HG02623 (cell line): ENCODE data around the gene IL1RAPL2.

Experiments
- ATAC-seq: cut with Tn5 transposase; IDR thresholded peaks from one replicate; pipeline ENCODE4 v1.9.1; 2021; ENCODE audit warnings: moderate library complexity; ENCODE audit not compliant: unreplicated experiment

The IL1RAPL2 gene

DNA sequence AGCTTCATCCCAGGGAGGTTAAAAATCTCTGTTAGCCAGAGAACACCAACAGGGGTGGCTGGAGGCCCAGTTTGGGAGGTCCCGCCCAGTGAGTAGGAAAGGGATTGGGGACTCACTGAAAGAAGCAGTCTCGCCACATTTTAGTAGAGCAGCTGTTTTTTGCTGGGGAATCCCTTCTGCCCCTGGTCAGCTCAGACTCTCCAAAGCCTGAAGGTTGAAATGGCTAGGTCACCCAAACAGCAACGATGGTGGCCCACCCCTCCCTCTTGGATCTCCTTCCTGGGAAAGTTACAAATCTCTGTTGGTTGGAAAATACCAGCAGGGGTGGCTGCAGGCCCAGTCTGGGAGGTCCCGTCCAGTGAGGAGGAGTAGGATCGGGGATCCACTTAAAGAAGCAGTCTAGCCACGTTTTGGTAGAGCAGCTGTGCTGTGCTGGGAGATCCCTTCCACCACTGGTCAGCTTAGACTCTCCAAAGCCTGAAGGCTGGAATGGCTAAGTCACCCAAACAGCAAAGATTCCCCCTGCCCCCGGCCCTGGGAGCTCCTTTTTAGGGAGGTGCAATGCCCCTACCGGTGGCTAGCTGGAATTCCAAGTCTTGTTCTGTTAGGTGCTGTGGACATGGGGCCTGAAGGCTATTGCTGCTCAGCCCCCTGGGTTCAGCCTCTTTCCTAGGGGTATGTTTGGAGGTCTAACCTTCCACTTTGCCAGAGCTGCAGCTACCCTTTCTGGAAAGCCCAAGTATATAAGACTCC is 694.5 kb downstream of the IL1RAPL2 start:
- no peak for ATAC-seq

DNA sequence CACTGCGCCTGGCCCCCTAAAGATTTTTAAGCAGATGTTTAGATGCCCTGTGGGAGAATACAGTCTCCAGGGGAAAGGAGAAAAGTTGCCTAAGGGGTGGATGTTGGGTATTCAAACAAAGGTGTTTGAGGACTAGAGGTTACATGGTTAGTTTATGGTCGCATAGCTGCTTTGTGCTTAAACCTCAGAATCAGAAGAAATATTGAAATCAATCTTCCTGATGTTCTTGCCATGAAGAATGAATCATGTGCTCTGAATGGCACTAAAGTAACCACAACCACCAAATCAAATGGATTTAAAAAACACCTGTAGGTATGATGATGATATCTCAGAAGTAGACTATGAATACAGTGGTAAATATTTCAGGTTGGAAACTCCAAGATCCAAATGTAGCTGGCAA is 697.2 kb downstream of the IL1RAPL2 start:
- no peak for ATAC-seq

DNA sequence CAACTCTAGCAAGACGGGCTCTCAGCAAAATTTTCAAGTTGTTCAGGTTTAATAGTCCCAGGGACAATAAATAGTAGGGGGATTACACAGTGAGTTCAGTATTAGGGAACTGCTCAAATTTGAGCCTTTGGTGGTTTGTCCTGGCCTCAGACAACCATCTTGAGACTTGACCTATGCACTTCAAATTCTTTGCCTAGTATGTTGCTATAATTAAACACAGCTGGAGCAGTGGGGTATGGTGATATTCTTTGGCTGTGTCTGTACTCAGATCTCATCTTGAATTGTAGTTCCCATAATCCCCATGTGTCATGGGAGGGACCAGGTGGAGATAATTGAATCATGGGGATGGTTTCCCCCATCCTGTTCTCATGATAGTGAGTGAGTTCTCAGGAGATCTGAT is 697.8 kb downstream of the IL1RAPL2 start:
- no peak for ATAC-seq

DNA sequence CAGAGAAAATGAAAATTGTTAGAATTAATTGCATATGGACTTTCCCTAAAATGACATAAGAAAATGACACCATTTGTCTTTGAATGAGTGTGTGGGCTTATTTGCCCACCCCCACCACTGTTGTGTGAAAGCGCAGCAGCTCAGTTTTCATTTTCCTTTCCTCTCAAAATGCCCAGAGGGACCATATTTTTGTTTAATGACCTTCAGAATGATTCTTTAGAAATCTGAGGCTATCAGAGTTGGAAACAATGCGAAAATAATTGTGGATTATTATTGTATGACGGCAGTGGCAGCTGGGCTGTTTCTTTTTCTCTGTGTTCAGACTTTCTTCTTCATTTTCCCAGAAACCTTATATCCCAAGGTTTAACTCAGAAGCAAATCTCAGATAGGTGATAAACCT is 699.1 kb downstream of the IL1RAPL2 start:
- ATAC-seq = no peak

DNA sequence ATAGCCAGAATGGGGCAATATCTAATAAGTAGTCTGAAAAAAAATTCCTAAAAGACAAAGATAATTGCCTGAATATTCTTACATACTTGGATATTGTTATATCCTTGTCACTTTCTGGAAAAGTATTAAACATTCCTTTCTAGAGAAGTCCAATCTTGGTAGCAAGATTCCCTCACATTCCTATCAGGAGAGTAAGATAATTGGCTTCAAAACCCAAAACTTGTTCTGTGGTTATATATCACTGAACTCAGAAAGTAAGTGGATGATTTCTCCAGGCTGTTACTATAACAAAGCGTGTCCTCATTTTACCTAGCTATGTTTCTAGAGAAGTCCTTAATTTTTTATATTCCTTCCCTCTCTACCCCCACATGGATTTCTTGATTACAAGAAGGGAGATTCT is 700.5 kb downstream of the IL1RAPL2 start:
- ATAC-seq = no peak

DNA sequence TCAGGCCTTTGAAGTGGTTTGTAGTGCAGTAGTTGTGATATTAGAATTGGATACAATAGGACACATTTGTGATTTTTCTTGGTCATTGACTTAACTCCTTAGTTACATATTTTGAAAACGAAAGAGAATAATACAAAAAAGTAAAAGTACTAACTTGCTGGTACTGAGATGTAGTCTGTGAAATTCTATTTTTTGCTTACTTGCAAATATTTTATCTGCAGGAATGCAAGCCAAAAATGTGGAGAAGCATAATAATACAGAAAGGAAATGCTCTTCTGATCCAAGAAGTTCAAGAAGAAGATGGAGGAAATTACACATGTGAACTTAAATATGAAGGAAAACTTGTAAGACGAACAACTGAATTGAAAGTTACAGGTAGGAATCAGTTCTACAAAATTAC is 701.2 kb downstream of the IL1RAPL2 start:
- ATAC-seq = no peak

DNA sequence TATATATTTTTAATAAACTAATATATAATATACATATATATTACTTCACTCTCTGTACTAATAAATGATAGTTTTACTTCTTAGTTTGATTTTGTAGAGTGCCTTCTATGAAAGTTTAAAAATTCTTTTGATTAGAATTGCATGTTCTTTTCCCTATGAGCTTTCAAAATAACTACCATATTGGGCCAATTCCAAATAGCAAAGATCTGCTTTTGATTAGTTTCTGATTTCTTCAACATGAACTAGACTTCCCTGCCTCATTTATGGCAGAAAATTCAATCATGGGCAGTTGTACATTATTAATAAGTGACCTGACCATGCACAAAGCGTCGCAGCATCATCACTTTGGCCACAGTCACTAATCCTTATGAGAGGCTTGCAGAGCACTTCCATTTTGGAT is 703.4 kb downstream of the IL1RAPL2 start:
- no peak for ATAC-seq

DNA sequence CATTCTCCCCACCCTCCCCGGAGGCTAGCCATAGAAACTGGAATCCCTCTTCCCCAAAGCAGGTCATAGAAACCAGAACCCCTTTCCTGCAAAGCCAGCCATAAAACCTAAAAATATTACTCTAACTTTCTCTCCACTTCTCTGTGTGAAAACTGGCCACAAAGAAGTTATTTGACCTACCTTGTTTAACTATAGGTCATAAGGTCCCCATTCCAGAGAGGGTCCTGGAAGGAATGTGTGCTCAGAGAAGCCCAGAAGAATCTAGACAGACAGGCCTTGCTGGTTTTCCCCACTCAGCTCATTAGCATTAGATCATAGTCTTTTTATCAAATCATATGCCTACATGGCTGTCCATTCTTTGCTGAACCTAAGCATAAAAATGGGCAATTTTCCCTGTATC is 707.3 kb downstream of the IL1RAPL2 start:
- no peak for ATAC-seq

DNA sequence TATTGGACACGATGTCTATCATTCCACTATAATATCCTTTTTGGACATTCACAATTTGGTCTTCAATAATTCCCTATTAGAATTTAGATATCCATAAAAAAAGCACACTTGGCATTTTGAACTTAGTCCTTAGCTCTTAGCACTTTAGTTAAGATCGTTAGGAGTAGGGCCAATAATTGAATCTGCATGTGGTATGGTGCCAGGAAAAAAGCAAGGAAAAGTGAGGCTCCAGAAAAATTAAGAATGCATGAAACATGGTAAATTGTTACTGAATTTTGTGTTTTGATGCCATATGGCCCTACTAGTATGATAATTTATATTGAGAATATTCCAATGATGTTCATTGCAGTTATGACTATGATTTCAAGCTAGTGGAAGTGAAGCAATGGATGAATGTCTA is 708.1 kb downstream of the IL1RAPL2 start:
- ATAC-seq = no peak

DNA sequence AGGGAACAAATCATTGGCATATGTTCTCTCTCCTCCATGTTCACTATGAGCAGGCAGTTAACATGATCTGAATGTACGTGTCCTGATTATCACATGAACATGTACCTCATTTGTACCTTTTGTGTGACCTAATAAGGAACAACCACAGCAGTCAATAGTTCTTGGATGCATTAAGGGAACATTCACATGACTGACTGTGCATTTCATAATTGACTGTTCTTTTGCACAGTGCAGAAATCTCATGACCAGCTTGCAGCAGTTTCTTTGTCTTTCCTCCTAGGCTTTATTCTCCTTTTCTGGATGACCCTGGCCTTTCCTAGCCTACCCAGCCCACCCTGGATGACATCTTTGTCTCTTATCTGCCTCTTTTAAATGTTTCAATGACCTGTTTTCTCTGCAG is 711.1 kb downstream of the IL1RAPL2 start:
- ATAC-seq = no peak

DNA sequence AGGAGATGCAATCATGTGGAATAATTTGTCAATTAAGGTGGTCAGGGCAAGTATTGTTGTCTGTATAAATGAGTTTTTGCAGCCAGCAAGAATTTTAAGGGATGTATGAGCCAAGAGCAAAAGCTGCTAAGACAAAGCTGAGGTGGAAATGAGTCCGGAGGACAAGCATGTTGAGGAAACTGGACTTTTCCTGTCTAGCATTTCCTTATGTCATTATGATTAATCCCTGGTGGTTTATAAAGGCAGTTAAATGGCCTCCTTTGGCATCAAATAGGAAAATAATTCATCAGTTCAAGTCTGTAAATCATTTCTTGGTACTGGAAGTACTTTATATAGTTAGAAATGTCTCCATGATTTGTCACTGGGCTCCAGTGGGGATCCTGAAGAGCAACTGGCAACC is 716.1 kb downstream of the IL1RAPL2 start:
- ATAC-seq = no peak

DNA sequence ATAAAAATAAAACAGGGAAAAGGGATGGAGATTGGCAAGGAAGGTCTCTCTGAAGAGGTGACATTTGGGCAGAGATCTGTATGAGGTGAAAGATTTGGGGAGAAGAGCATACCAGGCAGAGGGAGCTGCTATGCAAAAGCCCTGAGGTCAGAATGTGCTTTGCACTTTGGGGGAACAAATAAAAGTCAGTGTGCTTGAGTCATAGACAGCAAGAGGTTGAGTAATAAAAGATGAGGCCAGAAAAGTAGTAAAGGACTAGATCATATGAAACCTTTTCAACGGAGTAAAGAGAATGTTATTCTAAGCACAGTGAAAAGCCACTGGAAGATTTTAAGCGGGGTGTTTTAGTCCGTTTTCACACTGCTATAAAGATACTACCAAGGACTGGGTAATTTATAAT is 731.0 kb downstream of the IL1RAPL2 start:
- no peak for ATAC-seq

DNA sequence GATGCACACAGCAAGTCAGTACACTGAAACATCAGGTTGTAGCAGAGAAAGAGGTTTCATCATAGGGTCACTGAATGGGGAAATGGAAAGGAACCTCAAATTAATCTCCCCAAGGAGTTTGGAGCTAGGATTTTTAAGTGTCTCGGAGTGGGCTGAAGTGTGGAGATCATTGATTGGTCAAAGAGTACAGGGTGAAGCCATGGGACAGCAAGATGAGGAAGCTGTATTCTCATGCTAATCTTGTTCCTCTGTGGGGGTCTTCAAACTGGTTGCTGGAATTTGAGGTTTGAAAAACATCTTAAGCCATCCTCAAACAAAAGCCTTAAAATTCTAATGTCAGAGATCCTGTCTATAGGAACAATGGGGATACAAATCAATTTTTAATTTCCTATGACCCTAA is 733.3 kb downstream of the IL1RAPL2 start:
- no peak for ATAC-seq

DNA sequence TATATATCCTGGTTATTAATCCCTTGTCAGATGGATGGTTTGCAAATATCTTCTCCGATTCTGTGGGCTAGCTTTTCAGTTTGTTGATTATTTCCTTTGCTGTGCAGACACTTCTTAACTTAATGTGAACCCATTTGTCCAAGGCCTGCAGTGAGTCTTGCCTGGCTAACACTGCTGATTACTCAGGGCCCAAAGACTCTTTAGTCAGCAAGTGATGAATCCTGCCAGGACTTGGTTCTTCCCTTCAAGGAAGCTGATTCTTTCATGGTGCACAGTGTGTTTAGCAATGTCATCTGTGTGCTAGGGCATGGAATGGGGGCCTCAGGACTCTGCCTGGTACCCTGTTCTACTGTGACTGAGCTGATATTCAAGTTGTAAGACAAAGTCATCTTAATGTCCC is 736.2 kb downstream of the IL1RAPL2 start:
- no peak for ATAC-seq

DNA sequence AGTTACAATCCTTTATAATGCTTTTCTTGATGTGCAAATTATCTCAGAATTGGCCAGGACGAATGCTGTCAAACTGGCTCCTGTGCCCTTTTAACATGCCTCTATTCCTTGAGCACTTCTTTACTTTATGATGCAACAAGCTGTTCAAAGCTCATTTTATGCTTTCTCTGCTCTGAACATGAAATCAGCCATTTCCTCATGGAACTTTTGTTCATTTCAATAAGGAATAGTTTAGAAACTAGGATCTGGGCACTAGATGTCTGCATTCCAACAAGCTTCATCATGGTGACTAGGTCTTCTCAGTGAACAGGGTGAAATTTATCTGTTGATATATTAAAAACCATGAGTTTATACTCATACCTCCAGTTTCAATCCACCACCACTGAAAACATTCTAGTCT is 741.8 kb downstream of the IL1RAPL2 start:
- no peak for ATAC-seq

DNA sequence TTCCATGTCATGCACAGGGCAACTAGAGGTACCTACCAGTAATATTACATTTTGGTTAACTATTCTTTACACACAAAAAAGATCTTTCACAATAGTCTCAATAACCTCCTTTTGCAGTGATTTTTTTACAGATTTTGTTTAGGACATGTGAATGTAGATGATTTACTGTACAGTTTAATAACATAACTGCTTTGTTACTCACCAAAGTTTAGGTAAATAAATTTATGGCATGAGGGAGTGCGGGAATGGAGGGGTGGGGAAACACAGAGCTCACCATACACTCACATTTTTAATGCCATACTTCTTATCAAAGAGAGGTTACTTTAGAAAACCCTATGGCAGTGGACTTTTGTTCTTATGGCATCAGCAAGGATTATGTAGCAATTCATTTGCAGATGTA is 747.6 kb downstream of the IL1RAPL2 start:
- ATAC-seq = no peak

DNA sequence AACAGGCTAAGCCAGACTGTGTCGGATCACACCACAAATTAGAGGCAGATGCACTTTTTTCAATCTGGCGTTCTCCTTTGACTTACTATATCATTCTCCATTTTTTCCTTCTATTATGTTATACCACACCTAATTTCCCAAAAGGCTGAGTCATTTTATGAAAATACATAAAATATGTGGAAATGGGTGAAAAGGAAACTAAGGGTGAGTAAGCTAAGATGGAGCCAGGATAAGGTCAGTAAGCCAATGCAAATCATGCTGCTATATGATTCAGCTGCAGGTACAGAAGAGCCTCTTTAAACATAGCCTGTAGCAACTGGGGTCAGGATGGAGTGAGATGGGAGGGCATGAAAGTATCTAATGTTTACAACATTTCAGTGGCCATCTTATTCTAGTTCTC is 748.5 kb downstream of the IL1RAPL2 start:
- ATAC-seq = no peak

DNA sequence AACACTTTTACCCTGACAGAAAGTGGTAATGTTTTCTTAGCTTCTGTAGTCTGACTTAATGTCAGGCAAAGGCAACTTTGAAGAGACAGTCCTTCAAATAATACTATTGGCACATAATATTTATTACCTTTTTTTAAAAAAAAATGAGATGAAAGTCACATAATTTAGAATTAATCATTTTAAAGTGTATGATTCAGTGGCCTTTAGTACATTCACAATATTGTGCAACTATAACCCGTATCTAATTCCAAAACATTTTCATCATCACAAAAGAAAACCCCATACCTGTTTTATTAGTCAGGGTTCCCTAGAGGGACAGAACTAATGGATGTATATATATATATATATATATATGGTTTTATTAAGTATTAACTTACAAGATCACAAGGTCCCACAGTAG is 749.2 kb downstream of the IL1RAPL2 start:
- ATAC-seq = no peak

DNA sequence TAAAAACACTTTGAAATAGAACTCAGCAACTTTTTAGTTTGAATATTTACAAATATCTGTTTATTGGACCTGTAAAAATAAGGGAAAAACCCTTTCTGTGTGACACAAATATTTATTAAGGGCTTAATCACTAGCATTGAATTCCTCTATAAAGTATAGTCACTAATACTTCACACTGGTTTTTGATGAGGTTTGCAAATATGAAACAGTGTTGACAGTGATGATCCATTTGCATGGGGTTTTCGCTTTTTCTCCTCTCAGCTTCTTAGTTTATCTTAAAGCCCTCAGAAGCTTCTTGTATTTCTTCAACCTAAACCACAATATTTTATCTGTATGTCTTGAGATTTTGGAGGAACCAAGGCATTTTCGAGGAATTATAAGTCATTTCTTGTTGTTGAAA is 751.1 kb downstream of the IL1RAPL2 start:
- ATAC-seq = no peak

DNA sequence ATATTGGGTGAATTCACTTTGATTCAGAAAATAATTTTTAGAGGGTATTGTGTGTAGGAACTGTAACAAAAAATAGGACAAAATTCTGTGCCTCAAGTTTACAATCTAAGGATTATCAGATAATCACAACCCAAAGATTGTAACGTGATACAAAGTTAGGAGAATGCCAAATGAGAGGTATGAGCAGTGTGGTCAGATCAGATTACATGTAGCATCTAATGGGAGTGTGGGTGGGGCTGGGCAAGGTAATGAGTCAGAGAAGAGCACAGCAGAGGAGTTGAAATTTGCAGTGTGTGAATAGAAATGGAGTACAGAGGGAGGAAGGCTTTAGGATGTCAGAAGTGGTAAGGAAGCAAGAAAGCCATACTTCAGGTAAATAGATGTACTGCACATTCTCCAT is 757.9 kb downstream of the IL1RAPL2 start:
- no peak for ATAC-seq

DNA sequence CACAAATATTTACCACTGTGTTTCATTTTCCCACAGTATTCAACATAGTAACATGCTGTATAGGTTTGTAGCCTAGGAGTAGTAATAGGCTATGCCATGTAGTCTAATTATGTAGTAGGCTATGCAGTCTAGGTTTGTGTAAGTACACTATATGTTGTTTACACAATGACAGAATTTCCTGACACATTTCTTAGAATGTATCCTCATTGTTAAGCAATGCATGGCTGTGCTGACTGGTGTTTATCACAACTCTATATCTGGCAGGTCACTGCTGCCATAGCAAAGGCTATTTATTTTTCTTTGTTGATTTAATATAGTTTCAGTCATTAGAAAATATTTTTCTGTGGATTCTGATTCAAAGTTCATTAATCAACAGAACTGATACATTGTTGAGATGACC is 762.8 kb downstream of the IL1RAPL2 start:
- no peak for ATAC-seq

DNA sequence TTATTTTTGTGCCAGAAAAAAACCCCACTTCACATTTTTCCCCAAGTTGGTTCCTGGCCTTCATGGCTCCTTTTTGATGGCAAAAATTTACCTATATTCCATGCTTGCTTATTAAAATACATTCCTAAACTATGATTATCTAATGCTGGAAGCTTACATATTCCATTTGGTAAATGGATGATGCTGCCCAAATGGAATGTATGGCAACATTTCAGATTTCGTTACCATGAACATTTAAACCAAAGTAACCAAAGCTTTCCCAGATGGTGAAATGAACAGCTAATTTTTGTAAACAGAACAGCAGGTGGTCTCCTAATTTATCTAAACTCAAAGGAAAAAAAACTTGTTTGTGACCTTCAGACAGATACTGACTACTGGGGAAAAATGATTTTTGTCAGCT is 765.2 kb downstream of the IL1RAPL2 start:
- no peak for ATAC-seq

DNA sequence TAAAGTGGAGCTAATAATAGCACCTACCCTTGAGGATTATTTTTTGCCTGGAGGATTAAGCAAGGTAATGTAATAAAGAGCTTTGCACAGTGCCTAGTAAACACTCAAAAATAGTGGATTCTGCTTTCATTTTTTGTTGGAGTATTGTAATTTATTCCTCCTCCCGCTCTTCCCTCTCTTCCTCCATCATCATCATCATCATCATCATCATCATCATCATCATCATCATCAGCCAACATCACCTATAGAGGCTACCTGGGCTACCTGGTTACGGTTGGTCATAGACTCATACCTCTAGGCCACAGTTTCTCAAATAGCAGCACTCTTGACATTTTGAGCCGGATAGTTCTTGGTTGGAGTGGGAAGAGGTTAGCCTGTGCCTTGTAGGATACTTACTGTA is 781.4 kb downstream of the IL1RAPL2 start:
- ATAC-seq = no peak
